Stomach (tissue), 4 donors: ENCODE data around the gene ARPP21.

ENCODE experiments used
- POLR2A ChIP-seq, 4 donors: fragments of 450-650 bp; IDR thresholded peaks; one replicate each; pipeline ENCODE4 v1.6.1; 2016; ENCODE audit warnings: antibody characterized with exemption in 4 of 4, control low read depth in 2 of 4, mild to moderate bottlenecking in 1 of 4, moderate library complexity in 1 of 4
- POLR2AphosphoS5 ChIP-seq, 3 donors: sonication (generic); formaldehyde crosslinking; IDR thresholded peaks; one replicate each; pipeline ENCODE4 v1.6.1; 2016; ENCODE audit warnings: antibody characterized with exemption in 3 of 3
- TF ChIP-seq, protein P1 (sequence below), 7 experiments: fragments of 450-650 bp in 4 of 7; fragments of 200-600 bp in 3 of 7; sonication (generic) in 3 of 7; IDR thresholded peaks; one replicate each; pipeline ENCODE4 v1.5.1; 2016 to 2019; ENCODE audit warnings: antibody characterized with exemption in 7 of 7, control low read depth in 2 of 7, mild to moderate bottlenecking in 1 of 7

DNA sequence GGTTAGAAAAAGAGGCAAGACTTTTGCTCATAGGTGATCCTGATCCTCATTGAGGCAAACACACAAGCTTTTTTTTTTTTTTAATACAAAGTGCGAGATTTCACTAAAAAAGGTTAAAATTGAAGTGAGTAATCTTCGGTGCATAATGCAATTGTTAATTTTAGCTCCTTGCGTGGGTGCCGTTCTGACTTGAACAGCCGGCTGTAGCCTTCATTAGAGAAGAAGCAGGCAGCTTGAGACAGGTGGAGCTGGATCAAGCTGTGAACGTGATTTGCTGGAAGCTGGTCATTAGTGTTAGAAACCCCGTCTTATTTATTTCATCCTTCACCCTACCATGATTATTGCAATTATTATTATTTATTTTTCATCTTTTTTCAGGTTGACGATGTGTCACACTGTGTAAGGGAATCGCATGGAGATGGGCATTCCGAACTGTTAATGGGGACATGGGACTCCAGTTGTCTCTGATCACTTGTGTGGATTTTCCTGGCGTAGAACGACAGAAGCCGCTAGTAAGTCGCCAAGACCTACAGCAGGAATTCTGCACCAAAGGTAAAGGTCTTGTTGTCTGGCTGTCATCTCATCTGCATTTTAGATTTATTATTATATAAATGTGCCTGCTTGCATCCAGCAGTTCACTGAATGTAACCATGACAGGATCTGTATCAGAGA is 40.2 kb downstream of the ARPP21 start:
- TF ChIP-seq, protein P1, sequence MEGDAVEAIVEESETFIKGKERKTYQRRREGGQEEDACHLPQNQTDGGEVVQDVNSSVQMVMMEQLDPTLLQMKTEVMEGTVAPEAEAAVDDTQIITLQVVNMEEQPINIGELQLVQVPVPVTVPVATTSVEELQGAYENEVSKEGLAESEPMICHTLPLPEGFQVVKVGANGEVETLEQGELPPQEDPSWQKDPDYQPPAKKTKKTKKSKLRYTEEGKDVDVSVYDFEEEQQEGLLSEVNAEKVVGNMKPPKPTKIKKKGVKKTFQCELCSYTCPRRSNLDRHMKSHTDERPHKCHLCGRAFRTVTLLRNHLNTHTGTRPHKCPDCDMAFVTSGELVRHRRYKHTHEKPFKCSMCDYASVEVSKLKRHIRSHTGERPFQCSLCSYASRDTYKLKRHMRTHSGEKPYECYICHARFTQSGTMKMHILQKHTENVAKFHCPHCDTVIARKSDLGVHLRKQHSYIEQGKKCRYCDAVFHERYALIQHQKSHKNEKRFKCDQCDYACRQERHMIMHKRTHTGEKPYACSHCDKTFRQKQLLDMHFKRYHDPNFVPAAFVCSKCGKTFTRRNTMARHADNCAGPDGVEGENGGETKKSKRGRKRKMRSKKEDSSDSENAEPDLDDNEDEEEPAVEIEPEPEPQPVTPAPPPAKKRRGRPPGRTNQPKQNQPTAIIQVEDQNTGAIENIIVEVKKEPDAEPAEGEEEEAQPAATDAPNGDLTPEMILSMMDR (IDR thresholded peaks at IDR 0.05): no peak
- TF ChIP-seq POLR2A (IDR thresholded peaks at IDR 0.05) (no peak), POLR2AphosphoS5 (IDR thresholded peaks at IDR 0.05) (no peak)
